ENCODE measurements around the gene NIM1K. TPM values are rescaled to one million over a fixed set of nuclear protein-coding genes. Genes with fewer than 3 reads are reported as not detected.
"Not testable (repeated sequence)": the region's sequence is repeated elsewhere in the genome, so short reads cannot be mapped to it uniquely, and the experiment has no call there.

NIM1K gene
- total RNA-seq, 1 donor from 2014 or later: 0.67 TPM

DNA sequence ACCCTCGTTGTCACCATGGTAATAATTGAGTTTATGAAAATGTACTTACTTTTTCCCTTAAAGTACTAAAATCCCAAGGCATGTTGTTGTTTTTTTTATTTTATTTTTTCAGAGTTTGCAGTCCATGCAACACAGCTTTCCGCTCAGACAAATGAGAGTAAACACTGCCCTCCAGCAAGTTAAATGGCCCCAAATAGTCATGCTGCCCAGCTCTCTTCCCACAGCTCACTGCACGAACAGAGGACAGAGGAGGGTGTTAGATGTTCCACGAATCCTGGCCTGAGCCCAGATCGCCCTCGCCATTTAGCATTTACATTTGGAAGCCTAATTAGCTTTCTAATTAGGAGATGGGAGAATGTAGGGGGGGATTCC, 1.9 kb downstream of the NIM1K start:
- H3K27me3 Mint-ChIP-seq (ENCODE audit: low read depth): peaks cover 3% of the 10 kb centered on the region
- peaks cover 23% of the 10 kb centered on the region for H3K4me1 Mint-ChIP-seq (ENCODE audit: low read depth)
- H3K27ac Mint-ChIP-seq (ENCODE audit: unreplicated experiment): peak overlapping the region; percentile 76

DNA sequence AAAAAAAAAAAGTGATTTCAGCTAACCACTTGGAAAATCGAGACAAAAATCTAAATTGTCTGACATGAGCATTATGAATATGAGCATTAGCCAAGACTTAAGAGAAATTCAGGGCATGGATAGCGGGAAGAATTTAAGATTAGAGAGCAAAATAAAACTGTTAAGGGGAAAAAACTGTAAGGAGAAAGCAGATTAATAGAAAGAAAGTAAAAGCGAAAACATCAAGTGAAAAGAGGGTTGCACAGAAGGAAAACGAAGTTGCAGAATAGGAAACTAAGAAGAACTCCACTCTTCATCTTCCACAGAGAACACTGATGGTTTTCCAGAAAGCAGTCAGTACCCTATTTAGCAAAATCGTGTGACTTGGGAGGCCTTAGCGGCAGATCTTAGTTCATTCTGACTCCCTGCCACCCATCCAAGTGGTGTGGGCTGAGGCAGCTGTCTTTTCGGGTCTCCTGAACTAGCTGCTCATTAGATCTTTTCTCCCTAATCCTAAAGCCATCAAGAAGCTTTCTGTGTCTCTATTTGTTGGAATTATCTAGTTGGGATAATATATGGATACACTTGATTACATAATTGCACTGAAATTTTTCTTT, 3.7 kb downstream of the NIM1K start:
- Mint-ChIP-seq H3K36me3 (ENCODE audit: low read depth) (no peaks in the 10 kb centered on the region), H3K27me3 (ENCODE audit: low read depth) (peaks cover 3% of the 10 kb centered on the region), H3K9me3 (ENCODE audit: low read depth) (no peaks in the 10 kb centered on the region), H3K4me1 (ENCODE audit: low read depth) (peaks cover 23% of the 10 kb centered on the region), H3K4me3 (ENCODE audit: unreplicated experiment) (no peak overlapping the region), H3K27ac (ENCODE audit: unreplicated experiment) (no peak overlapping the region)
- TF ChIP-seq, protein P1, sequence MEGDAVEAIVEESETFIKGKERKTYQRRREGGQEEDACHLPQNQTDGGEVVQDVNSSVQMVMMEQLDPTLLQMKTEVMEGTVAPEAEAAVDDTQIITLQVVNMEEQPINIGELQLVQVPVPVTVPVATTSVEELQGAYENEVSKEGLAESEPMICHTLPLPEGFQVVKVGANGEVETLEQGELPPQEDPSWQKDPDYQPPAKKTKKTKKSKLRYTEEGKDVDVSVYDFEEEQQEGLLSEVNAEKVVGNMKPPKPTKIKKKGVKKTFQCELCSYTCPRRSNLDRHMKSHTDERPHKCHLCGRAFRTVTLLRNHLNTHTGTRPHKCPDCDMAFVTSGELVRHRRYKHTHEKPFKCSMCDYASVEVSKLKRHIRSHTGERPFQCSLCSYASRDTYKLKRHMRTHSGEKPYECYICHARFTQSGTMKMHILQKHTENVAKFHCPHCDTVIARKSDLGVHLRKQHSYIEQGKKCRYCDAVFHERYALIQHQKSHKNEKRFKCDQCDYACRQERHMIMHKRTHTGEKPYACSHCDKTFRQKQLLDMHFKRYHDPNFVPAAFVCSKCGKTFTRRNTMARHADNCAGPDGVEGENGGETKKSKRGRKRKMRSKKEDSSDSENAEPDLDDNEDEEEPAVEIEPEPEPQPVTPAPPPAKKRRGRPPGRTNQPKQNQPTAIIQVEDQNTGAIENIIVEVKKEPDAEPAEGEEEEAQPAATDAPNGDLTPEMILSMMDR (IDR thresholded peaks at IDR 0.05): no peak
- no peak for DNase-seq (ENCODE audit: low spot score)

More for the DNA sequence above, 1.9 kb downstream of the NIM1K start:
- no peaks in the 10 kb centered on the region for H3K9me3 Mint-ChIP-seq (ENCODE audit: low read depth)
- H3K4me3 Mint-ChIP-seq (ENCODE audit: unreplicated experiment): peak overlapping the region; percentile 79
- TF ChIP-seq, protein P1 (IDR thresholded peaks at IDR 0.05): no peak
- no peaks in the 10 kb centered on the region for H3K36me3 Mint-ChIP-seq (ENCODE audit: low read depth)
- DNase-seq (ENCODE audit: low spot score): no peak

DNA sequence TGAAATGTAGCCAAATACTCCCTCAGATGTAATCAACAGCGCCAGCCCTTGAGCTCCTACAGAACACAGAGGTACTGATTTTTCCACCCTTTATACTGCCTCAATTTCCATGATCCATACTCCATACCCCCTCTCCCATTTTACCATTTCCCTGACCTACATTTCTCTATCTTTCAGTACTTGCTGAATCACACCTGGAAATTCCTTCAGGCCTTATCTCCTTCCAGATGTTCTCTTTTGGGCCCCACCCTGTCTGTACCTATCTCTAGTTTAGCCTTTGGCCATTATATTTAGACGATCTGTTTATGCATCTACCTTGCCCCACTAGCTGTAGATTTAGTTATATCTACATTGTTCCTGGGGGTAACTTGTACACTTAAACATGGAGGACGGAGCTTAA, 5.5 kb downstream of the NIM1K start:
- Mint-ChIP-seq H3K9me3 (ENCODE audit: low read depth) (no peaks in the 10 kb centered on the region), H3K36me3 (ENCODE audit: low read depth) (no peaks in the 10 kb centered on the region), H3K4me3 (ENCODE audit: unreplicated experiment) (no peak overlapping the region), H3K27ac (ENCODE audit: unreplicated experiment) (no peak overlapping the region), H3K27me3 (ENCODE audit: low read depth) (peaks cover 3% of the 10 kb centered on the region), H3K4me1 (ENCODE audit: low read depth) (peaks cover 15% of the 10 kb centered on the region)
- TF ChIP-seq, protein P1 (IDR thresholded peaks at IDR 0.05): no peak
- DNase-seq (ENCODE audit: low spot score): no peak

DNA sequence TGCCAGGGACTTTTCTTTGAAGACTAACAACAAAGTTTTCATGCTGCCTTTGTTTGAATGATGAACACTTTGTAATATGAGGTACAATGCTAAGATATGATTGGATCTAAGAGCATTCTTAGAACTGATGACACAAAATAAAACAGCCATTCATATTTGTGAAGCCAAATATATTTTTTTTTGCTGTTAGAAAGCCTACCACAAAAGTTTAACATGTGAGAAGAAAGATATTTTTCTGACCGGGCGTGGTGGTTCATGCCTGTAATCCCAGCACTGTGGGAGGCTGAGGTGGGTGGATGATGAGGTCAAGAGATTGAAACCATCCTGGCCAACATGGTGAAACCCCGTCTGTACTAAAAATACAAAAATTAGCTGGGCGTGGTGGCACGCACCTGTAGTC, 9.4 kb downstream of the NIM1K start:
- DNase-seq (ENCODE audit: low spot score); H3K27ac Mint-ChIP-seq (ENCODE audit: unreplicated experiment); H3K36me3 Mint-ChIP-seq (ENCODE audit: low read depth); H3K4me3 Mint-ChIP-seq (ENCODE audit: unreplicated experiment); H3K9me3 Mint-ChIP-seq (ENCODE audit: low read depth); H3K27me3 Mint-ChIP-seq (ENCODE audit: low read depth); H3K4me1 Mint-ChIP-seq (ENCODE audit: low read depth): not testable (repeated sequence)

DNA sequence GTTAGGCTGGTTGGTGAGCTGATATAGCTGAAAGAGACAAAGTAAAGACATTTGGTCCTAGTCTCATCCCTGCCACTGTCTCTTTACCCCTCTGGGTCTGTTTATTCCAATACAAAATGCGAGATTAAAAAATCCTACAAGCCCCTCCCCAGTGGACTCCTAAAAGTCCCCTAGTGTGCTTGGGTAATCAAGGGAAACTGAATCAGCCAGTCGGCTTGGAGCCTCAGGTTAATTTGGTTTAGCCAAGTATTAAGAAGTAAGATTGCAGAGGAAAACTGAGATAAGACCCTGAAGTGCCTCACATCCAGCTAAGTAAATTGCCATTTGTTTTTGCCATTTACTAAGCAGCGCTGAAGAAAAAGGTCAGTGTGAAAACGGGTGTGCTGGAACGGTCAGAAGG, 10.4 kb downstream of the NIM1K start:
- no peak overlapping the region for H3K4me3 Mint-ChIP-seq (ENCODE audit: unreplicated experiment)

DNA sequence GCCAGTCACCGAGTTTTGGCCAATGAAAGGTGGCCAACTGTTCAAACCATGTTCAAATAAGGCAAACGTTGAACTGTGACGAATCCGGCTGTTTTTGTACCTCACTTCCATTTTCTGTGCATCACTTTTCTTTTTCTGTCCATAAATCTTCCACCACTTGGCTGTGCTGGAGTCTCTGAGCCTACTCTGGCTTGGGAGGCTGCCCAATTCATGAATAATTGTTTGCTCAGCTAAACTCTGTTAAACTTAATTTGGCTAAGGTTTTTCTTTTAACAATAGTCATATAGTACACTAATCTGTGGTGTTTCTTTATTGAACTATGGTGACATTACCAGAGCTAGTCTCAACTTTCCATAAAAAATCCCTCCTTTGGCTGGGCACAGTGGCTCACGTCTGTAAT, 11.3 kb downstream of the NIM1K start:
- Mint-ChIP-seq H3K4me1 (ENCODE audit: low read depth) (no peaks in the 10 kb centered on the region), H3K36me3 (ENCODE audit: low read depth) (no peaks in the 10 kb centered on the region), H3K4me3 (ENCODE audit: unreplicated experiment) (no peak overlapping the region), H3K27me3 (ENCODE audit: low read depth) (peaks cover 2% of the 10 kb centered on the region), H3K9me3 (ENCODE audit: low read depth) (no peaks in the 10 kb centered on the region), H3K27ac (ENCODE audit: unreplicated experiment) (no peak overlapping the region)
- DNase-seq (ENCODE audit: low spot score): no peak
- TF ChIP-seq, protein P1 (IDR thresholded peaks at IDR 0.05): no peak

More for the DNA sequence above, 10.4 kb downstream of the NIM1K start:
- no peak for DNase-seq (ENCODE audit: low spot score)
- TF ChIP-seq, protein P1 (IDR thresholded peaks at IDR 0.05): no peak
- Mint-ChIP-seq H3K9me3 (ENCODE audit: low read depth) (no peaks in the 10 kb centered on the region), H3K4me1 (ENCODE audit: low read depth) (no peaks in the 10 kb centered on the region), H3K27ac (ENCODE audit: unreplicated experiment) (no peak overlapping the region), H3K36me3 (ENCODE audit: low read depth) (no peaks in the 10 kb centered on the region), H3K27me3 (ENCODE audit: low read depth) (peaks cover 3% of the 10 kb centered on the region)

Data from chondrocyte (in vitro differentiated cells).